Measurements from ENCODE around the gene MXD1. TPM values are rescaled to one million over a fixed set of nuclear protein-coding genes. Genes with fewer than 3 reads are reported as not detected.
A peak's percentile ranks its signal among the peaks of the same experiment; 100 is the strongest.

MXD1 gene
- total and polyA plus RNA-seq, 2 experiments from 2014 or later: 29.7 to 41.8 TPM

DNA sequence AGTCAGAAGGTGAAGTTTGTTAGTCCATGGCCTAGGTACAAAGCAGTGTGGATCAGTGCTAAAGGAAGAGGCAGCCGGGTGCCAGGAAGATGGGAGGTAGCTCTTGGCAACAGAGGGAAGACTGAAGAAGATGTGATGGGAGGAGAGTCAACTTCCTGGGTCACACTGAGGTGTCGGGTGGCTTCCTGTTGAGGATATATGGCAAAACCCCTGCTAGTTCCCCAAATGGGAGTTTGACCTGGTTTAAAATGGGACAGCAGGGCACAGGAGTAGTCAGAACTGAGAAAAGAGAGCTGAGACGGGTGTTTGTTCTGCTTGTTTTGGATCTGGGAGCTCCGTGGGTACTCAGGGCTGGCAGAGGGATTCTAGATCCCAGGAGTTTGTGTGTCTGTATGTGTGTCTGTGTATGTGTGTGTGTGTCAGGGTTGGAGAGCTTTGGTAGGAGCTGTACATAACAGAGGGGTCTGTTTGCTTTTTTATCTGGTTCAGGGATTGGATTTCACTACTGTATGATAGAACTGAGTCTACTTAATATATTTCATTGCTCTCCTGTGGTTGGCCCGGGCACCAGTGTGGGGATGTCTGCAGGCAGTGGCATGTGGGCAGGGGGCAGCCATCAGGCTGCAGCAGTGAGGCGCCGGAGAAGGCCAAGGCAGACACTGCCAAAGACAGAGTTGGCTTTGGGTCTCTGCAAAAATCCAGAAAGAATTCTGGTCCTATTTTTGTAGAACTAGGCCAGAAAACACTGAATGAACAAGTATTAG lies 17.1 kb downstream of the MXD1 start:
- H3K27me3 ChIP-seq: no peaks in the 10 kb centered on the region
- no peaks in the 10 kb centered on the region for H3K36me3 ChIP-seq (replicated peaks; ENCODE audit: insufficient read depth, low read depth)
- 94% methylated on average over 7 of the region's 7 CpGs for WGBS (ENCODE audit: low lambda C conversion rate, missing lambda C conversion rate)
- no peak overlapping the region for H3K4me3 ChIP-seq
- no peaks in the 10 kb centered on the region for H3K9me2 ChIP-seq (replicated peaks; ENCODE audit: insufficient read depth)
- no peak for DNase-seq (ENCODE audit: low spot score)
- no peaks in the 10 kb centered on the region for H4K20me1 ChIP-seq (ENCODE audit: insufficient read depth, poor library complexity, severe bottlenecking)
- H3K4me2 ChIP-seq: no peak overlapping the region
- H3K4me1 ChIP-seq (ENCODE audit: insufficient read depth): peaks cover 14% of the 10 kb centered on the region
- no peaks in the 10 kb centered on the region for H3K9me3 ChIP-seq (ENCODE audit: low read depth)
- TF ChIP-seq EZH2 (IDR thresholded peaks at IDR 0.05; ENCODE audit: borderline replicate concordance): no peak
- TF ChIP-seq, protein P1, sequence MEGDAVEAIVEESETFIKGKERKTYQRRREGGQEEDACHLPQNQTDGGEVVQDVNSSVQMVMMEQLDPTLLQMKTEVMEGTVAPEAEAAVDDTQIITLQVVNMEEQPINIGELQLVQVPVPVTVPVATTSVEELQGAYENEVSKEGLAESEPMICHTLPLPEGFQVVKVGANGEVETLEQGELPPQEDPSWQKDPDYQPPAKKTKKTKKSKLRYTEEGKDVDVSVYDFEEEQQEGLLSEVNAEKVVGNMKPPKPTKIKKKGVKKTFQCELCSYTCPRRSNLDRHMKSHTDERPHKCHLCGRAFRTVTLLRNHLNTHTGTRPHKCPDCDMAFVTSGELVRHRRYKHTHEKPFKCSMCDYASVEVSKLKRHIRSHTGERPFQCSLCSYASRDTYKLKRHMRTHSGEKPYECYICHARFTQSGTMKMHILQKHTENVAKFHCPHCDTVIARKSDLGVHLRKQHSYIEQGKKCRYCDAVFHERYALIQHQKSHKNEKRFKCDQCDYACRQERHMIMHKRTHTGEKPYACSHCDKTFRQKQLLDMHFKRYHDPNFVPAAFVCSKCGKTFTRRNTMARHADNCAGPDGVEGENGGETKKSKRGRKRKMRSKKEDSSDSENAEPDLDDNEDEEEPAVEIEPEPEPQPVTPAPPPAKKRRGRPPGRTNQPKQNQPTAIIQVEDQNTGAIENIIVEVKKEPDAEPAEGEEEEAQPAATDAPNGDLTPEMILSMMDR (IDR thresholded peaks at IDR 0.05; ENCODE audit: poor library complexity): no peak
- TF ChIP-seq EZH2phosphoT487 (IDR thresholded peaks at IDR 0.05; ENCODE audit: low read depth, severe bottlenecking, unreplicated experiment): no peak
- H3K27ac ChIP-seq: peak overlapping the region; percentile 89
- H2AFZ ChIP-seq: no peak overlapping the region
- H3K79me2 ChIP-seq: peaks cover 17% of the 10 kb centered on the region

DNA sequence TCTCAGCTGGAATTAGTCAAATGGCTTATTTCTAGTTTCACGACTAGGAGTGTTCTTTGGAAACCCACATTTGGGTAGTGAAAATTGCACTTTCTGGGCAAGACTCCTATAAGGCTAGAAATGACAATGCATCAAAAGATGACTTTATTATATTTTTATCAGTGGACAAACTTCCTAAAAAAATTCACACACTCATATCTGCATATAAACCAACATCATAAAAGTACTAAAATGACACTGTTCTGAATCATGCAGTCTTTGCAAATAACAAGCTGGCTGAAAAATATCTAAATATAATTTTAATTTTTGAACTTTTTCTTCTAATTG lies 17.6 kb downstream of the MXD1 start:
- peaks cover 14% of the 10 kb centered on the region for H3K79me2 ChIP-seq
- H3K4me1 ChIP-seq (ENCODE audit: insufficient read depth): peaks cover 14% of the 10 kb centered on the region
- no peaks in the 10 kb centered on the region for H3K9me2 ChIP-seq (replicated peaks; ENCODE audit: insufficient read depth)
- no peaks in the 10 kb centered on the region for H3K9me3 ChIP-seq (ENCODE audit: low read depth)
- no peak overlapping the region for H2AFZ ChIP-seq
- peak overlapping the region; percentile 89 for H3K27ac ChIP-seq
- no peak overlapping the region for H3K4me2 ChIP-seq
- no peak overlapping the region for H3K4me3 ChIP-seq
- H3K36me3 ChIP-seq (replicated peaks; ENCODE audit: insufficient read depth, low read depth): no peaks in the 10 kb centered on the region
- TF ChIP-seq EZH2phosphoT487 (IDR thresholded peaks at IDR 0.05; ENCODE audit: low read depth, severe bottlenecking, unreplicated experiment) (no peak), EZH2 (IDR thresholded peaks at IDR 0.05; ENCODE audit: borderline replicate concordance) (no peak)
- TF ChIP-seq, protein P1 (IDR thresholded peaks at IDR 0.05; ENCODE audit: poor library complexity): no peak
- H3K27me3 ChIP-seq: no peaks in the 10 kb centered on the region
- WGBS (ENCODE audit: low lambda C conversion rate, missing lambda C conversion rate): 94% methylated on average over 1 of the region's 1 CpG
- H4K20me1 ChIP-seq (ENCODE audit: insufficient read depth, poor library complexity, severe bottlenecking): no peaks in the 10 kb centered on the region
- DNase-seq (ENCODE audit: low spot score): no peak

DNA sequence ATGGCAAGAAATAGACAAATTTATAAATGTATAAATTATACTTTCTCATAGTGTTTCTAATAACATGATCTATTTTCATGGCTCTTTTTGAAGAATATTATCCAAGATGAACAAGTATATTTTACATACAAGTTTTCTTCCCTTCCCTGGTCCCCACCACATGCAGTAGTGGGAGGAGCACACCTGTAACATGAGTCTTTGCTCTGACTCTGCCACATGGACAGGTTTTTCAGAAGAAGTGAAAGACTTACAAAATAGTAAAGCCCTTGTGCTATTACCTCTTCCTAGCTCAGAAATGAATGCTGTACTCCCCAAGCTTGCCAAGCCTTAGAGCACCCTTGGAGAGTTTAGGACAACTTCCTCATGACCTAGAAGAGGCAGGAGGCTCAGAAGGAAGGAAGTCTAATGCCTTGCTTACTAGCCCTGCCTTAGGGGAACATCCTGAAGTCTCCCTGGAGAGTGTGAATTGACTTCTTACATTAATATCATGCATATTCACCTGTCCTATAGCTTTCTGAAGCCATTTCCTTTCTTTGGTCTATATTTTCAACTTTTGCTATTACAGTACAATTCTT lies 18.4 kb downstream of the MXD1 start:
- Histone ChIP-seq H3K4me2 (peak overlapping the region; percentile 72), H4K20me1 (ENCODE audit: insufficient read depth, poor library complexity, severe bottlenecking) (no peaks in the 10 kb centered on the region), H3K27ac (peak overlapping the region; percentile 89)

DNA sequence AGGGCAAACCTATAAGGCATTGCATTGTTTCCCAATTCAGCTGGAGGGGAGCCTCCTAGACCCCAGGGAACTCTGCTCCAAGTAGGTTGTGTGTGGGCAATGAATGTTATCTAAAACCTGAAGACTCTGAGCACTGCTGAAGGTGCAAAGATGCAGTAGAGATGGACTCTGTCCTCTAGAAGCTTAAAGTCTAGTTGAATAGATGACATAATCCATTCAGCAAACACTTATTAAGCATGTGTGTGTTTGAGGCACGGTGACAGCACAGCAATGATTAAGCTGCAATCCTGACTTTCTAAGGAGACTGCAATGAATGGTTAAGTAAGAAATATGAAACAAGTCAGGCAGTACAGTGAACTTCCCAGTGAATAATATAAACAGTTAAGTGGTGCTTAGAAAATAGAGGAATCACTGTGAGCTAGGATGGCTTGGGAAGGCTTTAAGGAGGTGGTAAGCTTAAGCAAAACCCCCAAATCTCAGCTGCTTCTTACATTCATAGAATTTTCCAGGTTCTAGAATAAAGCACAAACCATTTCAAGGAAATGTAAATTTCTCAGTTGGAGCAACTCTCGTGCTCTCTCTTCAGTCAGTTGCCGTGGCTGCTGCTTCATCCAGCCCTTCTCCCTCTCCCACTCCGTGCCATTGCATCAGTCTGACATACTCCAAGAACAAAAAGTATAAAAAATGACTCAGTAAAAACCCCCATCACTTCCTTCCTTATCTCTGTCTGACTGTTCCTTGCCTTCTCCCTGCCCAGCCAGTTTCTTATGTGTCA lies 19.1 kb downstream of the MXD1 start:
- Histone ChIP-seq H3K27ac (peak overlapping the region; percentile 89), H3K4me1 (ENCODE audit: insufficient read depth) (peaks cover 14% of the 10 kb centered on the region), H3K4me3 (no peak overlapping the region), H4K20me1 (ENCODE audit: insufficient read depth, poor library complexity, severe bottlenecking) (no peaks in the 10 kb centered on the region), H3K9me2 (replicated peaks; ENCODE audit: insufficient read depth) (no peaks in the 10 kb centered on the region), H3K9me3 (ENCODE audit: low read depth) (no peaks in the 10 kb centered on the region), H3K27me3 (no peaks in the 10 kb centered on the region), H3K4me2 (peak overlapping the region; percentile 72), H3K79me2 (peaks cover 14% of the 10 kb centered on the region), H3K36me3 (replicated peaks; ENCODE audit: insufficient read depth, low read depth) (no peaks in the 10 kb centered on the region), H2AFZ (no peak overlapping the region)
- TF ChIP-seq EZH2 (IDR thresholded peaks at IDR 0.05; ENCODE audit: borderline replicate concordance) (no peak), EZH2phosphoT487 (IDR thresholded peaks at IDR 0.05; ENCODE audit: low read depth, severe bottlenecking, unreplicated experiment) (no peak)
- TF ChIP-seq, protein P1 (IDR thresholded peaks at IDR 0.05; ENCODE audit: poor library complexity): no peak
- DNase-seq (ENCODE audit: low spot score): peak; percentile 78
- WGBS (ENCODE audit: low lambda C conversion rate, missing lambda C conversion rate): 38% methylated on average over 4 of the region's 4 CpGs

More for the DNA sequence above, 18.4 kb downstream of the MXD1 start:
- no peak for TF ChIP-seq EZH2 (IDR thresholded peaks at IDR 0.05; ENCODE audit: borderline replicate concordance)
- Histone ChIP-seq H3K9me3 (ENCODE audit: low read depth) (no peaks in the 10 kb centered on the region), H3K4me3 (no peak overlapping the region), H3K27me3 (no peaks in the 10 kb centered on the region), H3K9me2 (replicated peaks; ENCODE audit: insufficient read depth) (no peaks in the 10 kb centered on the region), H3K4me1 (ENCODE audit: insufficient read depth) (peaks cover 14% of the 10 kb centered on the region), H3K79me2 (peaks cover 14% of the 10 kb centered on the region), H2AFZ (no peak overlapping the region), H3K36me3 (replicated peaks; ENCODE audit: insufficient read depth, low read depth) (no peaks in the 10 kb centered on the region)
- DNase-seq (ENCODE audit: low spot score): no peak

Measured in hepatocyte (in vitro differentiated cells).